Keratinocyte (primary cell): Measurements from ENCODE around the gene EMP1. TPM values are rescaled to one million over a fixed set of nuclear protein-coding genes. Genes with fewer than 3 reads are reported as not detected.
A peak's percentile ranks its signal among the peaks of the same experiment; 100 is the strongest.

Source experiments
- DNase-seq: peaks from one replicate; pipeline ENCODE4 v3.0.0-alpha.2; 2011; ENCODE audit warnings: low read depth, missing footprints, low spot score
- FAIRE-seq: peaks from 2 replicates; lab custom pipeline; 2011; peaks lifted over from hg19 to GRCh38; lab: Jason Lieb, UNC
- H2AFZ ChIP-seq: 2 replicates; pipeline ENCODE4 v1.6.0; 2012; ENCODE audit warnings: low read length, control low read depth, inconsistent platforms; ENCODE audit not compliant: control insufficient read depth
- H3K27ac ChIP-seq: 2 replicates; pipeline ENCODE4 v1.5.1; 2011; ENCODE audit warnings: low read length; ENCODE audit not compliant: control insufficient read depth, insufficient read depth
- H3K27me3 ChIP-seq: 3 replicates; pipeline ENCODE4 v1.6.0; 2011; ENCODE audit warnings: low read length; ENCODE audit not compliant: control insufficient read depth, insufficient read depth; ENCODE audit errors: extremely low read depth
- H3K36me3 ChIP-seq, 2 experiments: 2 replicates in 1 of 2; 3 replicates in 1 of 2; pipeline ENCODE4 v1.5.1; 2011; ENCODE audit warnings: low read length in 2 of 2, mild to moderate bottlenecking in 1 of 2; ENCODE audit not compliant: control insufficient read depth in 2 of 2, insufficient read depth in 2 of 2; ENCODE audit errors: extremely low read depth in 1 of 2
- H3K4me1 ChIP-seq: 3 replicates; pipeline ENCODE4 v1.5.1; 2011; ENCODE audit warnings: low read length; ENCODE audit not compliant: control insufficient read depth, insufficient read depth; ENCODE audit errors: extremely low read depth
- H3K4me2 ChIP-seq: 3 replicates; pipeline ENCODE4 v1.6.0; 2011; ENCODE audit warnings: low read depth, low read length; ENCODE audit not compliant: control insufficient read depth, insufficient read depth; ENCODE audit errors: extremely low read depth
- H3K4me3 ChIP-seq, 3 experiments: fragments of 200-600 bp in 1 of 3; sonication (generic) in 1 of 3; 2 replicates in 2 of 3; 3 replicates in 1 of 3; pipeline ENCODE4 v1.5.1; 2011 to 2016; ENCODE audit warnings: low read length in 3 of 3, mild to moderate bottlenecking in 3 of 3, control low read depth in 2 of 3, inconsistent platforms in 1 of 3, low read depth in 1 of 3, mixed read lengths in 1 of 3, mixed run types in 1 of 3, moderate library complexity in 1 of 3; ENCODE audit not compliant: control insufficient read depth in 2 of 3, insufficient read depth in 2 of 3; ENCODE audit errors: extremely low read depth in 1 of 3
- H3K79me2 ChIP-seq: 2 replicates; pipeline ENCODE4 v1.6.0; 2012; ENCODE audit warnings: low read length; ENCODE audit not compliant: control insufficient read depth, insufficient read depth
- H3K9ac ChIP-seq: 3 replicates; pipeline ENCODE4 v1.6.0; 2011; ENCODE audit warnings: low read length; ENCODE audit not compliant: control insufficient read depth, insufficient read depth; ENCODE audit errors: extremely low read depth
- H3K9me1 ChIP-seq: 3 replicates; pipeline ENCODE4 v1.6.0; 2011; ENCODE audit warnings: low read length; ENCODE audit not compliant: control insufficient read depth, insufficient read depth; ENCODE audit errors: extremely low read depth
- H3K9me3 ChIP-seq: 2 replicates; pipeline ENCODE4 v1.5.1; 2012; ENCODE audit warnings: low read depth, low read length; ENCODE audit not compliant: control insufficient read depth
- H4K20me1 ChIP-seq: 3 replicates; pipeline ENCODE4 v1.6.0; 2011; ENCODE audit warnings: low read length; ENCODE audit not compliant: control insufficient read depth, insufficient read depth; ENCODE audit errors: extremely low read depth
- CTCF ChIP-seq, 3 experiments: IDR thresholded peaks in 1 of 3; conservative IDR thresholded peaks in 1 of 3; optimal IDR thresholded peaks in 1 of 3; 2 replicates in 2 of 3; 3 replicates in 1 of 3; pipeline versions ENCODE3 to v1.5.1; 2011; ENCODE audit warnings: low read length in 3 of 3, mild to moderate bottlenecking in 3 of 3, moderate library complexity in 2 of 3, control low read depth in 1 of 3, inconsistent platforms in 1 of 3; ENCODE audit not compliant: insufficient read depth in 2 of 3; ENCODE audit errors: extremely low read depth in 1 of 3
- EZH2 ChIP-seq: IDR thresholded peaks from one replicate; pipeline ENCODE4 v1.6.1; 2012; ENCODE audit warnings: inconsistent platforms, mild to moderate bottlenecking, low read length, moderate library complexity
- dilution Hi-C: fragments of 300-500 bp; cut with MboI; formaldehyde crosslinking; loops from one replicate; pipeline ENCODE4 v1.7.0; 2020; ENCODE audit warnings: low sequenced_read_pairs; ENCODE audit not compliant: extremely low pct_ligation_motif_present
- polyA plus RNA-seq, 5 experiments: library from polyadenylated mRNA; depleted of rRNA in 3 of 5; stranded (reverse) in 3 of 5; stranded (forward) in 1 of 5; unstranded in 1 of 5; fragments of >200 nt; gene quantifications; 1 replicate in 1 of 5; 2 replicates in 3 of 5; 3 replicates in 1 of 5; pipeline versions ENCODE4 v1.2.1 to v1.2.3, GENCODE V29; 2011 to 2012; ENCODE audit warnings: missing spikeins in 2 of 5, low read depth in 1 of 5, low replicate concordance in 1 of 5

EMP1 gene
- polyA plus RNA-seq, 1 donor (not counting 4 experiments of a cell fraction or from before 2014, with no cell fraction given): 583 TPM

GRCh38 chr12:13197526-13198143 lies 1.1 kb downstream of the EMP1 start:
- dilution Hi-C loops: no loop called here
- H3K79me2 ChIP-seq: peaks cover 61% of the 10 kb centered on the region

GRCh38 chr12:13198241-13198640 lies 1.7 kb downstream of the EMP1 start:
- Histone ChIP-seq H4K20me1 (no peaks in the 10 kb centered on the region), H3K36me3 (peaks cover 5 to 23% of the 10 kb centered on the region in 2 experiments), H3K9me1 (peaks cover 2% of the 10 kb centered on the region), H3K9ac (peak overlapping the region; percentile 98), H2AFZ (no peak overlapping the region), H3K4me1 (peaks cover 73% of the 10 kb centered on the region), H3K4me3 (peak overlapping the region; percentile 61 to 98 (median 96)), H3K27me3 (no peaks in the 10 kb centered on the region), H3K9me3 (no peaks in the 10 kb centered on the region), H3K4me2 (peak overlapping the region; percentile 84), H3K79me2 (peaks cover 67% of the 10 kb centered on the region), H3K27ac (peak overlapping the region; percentile 99)
- no peak for DNase-seq
- dilution Hi-C loops: no loop called here
- no peak for TF ChIP-seq CTCF (optimal IDR thresholded peaks at IDR 0.05 in 1 of 3, IDR thresholded peaks at IDR 0.05 in 1 of 3, conservative IDR thresholded peaks at IDR 0.05 in 1 of 3; ENCODE audit: extremely low read depth in 1 of 3, insufficient read depth in 2 of 3, low read length in 3 of 3)
- no peak for TF ChIP-seq EZH2
- peak; percentile 80 for FAIRE-seq

More at GRCh38 chr12:13197526-13198143, 1.1 kb downstream of the EMP1 start:
- Histone ChIP-seq H3K9me1 (peaks cover 2% of the 10 kb centered on the region), H3K9me3 (no peaks in the 10 kb centered on the region), H3K9ac (peak overlapping the region; percentile 98), H3K4me3 (peak overlapping the region; percentile 61 to 98 (median 96)), H3K4me2 (peak overlapping the region; percentile 84), H3K4me1 (peaks cover 71% of the 10 kb centered on the region), H3K27me3 (no peaks in the 10 kb centered on the region), H3K36me3 (peaks cover 4 to 17% of the 10 kb centered on the region in 2 experiments), H4K20me1 (no peaks in the 10 kb centered on the region), H3K27ac (peak overlapping the region; percentile 99), H2AFZ (no peak overlapping the region)
- DNase-seq (no peak), FAIRE-seq (no peak)
- no peak for TF ChIP-seq CTCF (optimal IDR thresholded peaks at IDR 0.05 in 1 of 3, IDR thresholded peaks at IDR 0.05 in 1 of 3, conservative IDR thresholded peaks at IDR 0.05 in 1 of 3; ENCODE audit: extremely low read depth in 1 of 3, insufficient read depth in 2 of 3, low read length in 3 of 3)
- TF ChIP-seq EZH2: no peak
